Measurements from ENCODE around the gene MEGF6.

GRCh38 chr1:3506041-3506440 is 105.3 kb downstream of the MEGF6 start:
- TF ChIP-seq CTCF (IDR thresholded peaks at IDR 0.05), result no peak
- TF ChIP-seq POLR2A (IDR thresholded peaks at IDR 0.05), result no peak

Measured in uterus (tissue), 2 donors.